Measurements from ENCODE around the gene EIF4G3.

DNA sequence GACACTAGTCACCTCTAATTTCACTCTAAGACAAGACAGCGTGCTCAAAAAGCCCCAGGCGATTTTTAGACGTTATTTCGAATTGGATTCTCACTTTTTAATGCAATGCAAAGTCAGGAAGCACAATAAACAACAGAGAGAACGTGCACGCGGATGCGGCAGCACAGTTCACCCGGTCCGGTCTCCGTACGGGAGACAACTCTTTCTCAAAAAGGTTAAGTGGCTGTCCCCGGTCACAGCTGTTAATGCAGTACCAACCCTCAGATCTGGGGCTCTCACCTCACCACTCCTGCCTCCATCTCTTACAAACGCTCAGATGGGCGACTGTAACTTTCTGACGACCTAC, 390.8 kb downstream of the EIF4G3 start:
- TF ChIP-seq, protein P1, sequence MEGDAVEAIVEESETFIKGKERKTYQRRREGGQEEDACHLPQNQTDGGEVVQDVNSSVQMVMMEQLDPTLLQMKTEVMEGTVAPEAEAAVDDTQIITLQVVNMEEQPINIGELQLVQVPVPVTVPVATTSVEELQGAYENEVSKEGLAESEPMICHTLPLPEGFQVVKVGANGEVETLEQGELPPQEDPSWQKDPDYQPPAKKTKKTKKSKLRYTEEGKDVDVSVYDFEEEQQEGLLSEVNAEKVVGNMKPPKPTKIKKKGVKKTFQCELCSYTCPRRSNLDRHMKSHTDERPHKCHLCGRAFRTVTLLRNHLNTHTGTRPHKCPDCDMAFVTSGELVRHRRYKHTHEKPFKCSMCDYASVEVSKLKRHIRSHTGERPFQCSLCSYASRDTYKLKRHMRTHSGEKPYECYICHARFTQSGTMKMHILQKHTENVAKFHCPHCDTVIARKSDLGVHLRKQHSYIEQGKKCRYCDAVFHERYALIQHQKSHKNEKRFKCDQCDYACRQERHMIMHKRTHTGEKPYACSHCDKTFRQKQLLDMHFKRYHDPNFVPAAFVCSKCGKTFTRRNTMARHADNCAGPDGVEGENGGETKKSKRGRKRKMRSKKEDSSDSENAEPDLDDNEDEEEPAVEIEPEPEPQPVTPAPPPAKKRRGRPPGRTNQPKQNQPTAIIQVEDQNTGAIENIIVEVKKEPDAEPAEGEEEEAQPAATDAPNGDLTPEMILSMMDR (IDR thresholded peaks at IDR 0.05; ENCODE audit: low read length), result no peak
- no peak for TF ChIP-seq EZH2 (optimal IDR thresholded peaks at IDR 0.05; ENCODE audit: low read depth, low read length)
